ENCODE data around the gene MED12.
"Not testable (repeated sequence)": the region's sequence is repeated elsewhere in the genome, so short reads cannot be mapped to it uniquely, and the experiment has no call there.

MED12 gene

DNA sequence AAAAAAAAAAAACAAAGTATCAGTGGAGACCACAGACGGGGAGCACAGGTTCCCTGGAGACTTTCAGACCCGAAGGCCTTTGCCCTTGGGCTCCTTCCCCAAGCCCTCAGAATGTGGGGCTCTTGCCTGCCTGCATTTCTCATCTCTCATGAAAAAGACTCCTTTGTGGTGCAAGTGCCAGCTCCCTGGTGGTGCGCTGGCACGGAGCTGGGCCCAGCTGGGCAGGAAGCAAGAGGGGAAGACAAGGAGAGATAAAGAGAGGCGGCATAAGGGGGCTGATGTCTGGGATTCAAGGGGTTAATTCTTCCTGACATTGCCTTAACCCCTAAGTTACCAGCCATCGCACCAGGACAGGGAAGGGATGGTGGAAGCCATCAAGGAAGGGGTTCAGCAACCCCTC lies 48.1 kb downstream of the MED12 start:
- DNase-seq, result no peak

DNA sequence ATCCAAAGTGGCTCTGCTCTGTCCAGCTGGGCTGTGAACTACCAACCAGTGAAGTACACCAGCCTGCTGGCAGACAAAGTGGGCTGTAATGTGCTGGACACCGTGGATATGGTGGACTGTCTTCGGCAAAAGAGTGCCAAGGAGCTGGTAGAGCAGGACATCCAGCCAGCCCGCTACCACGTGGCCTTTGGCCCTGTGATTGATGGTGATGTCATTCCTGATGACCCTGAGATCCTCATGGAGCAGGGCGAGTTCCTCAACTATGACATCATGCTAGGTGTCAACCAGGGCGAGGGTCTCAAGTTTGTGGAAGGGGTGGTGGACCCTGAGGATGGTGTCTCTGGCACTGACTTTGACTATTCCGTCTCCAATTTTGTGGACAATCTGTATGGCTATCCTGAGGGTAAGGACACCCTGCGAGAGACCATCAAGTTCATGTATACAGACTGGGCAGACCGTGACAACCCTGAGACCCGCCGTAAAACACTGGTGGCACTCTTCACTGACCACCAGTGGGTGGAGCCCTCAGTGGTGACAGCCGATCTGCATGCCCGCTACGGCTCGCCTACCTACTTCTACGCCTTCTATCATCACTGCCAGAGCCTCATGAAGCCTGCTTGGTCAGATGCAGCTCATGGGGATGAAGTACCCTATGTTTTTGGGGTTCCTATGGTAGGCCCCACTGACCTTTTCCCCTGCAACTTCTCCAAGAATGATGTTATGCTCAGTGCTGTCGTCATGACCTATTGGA lies 48.8 kb downstream of the MED12 start:
- no peak for DNase-seq

DNA sequence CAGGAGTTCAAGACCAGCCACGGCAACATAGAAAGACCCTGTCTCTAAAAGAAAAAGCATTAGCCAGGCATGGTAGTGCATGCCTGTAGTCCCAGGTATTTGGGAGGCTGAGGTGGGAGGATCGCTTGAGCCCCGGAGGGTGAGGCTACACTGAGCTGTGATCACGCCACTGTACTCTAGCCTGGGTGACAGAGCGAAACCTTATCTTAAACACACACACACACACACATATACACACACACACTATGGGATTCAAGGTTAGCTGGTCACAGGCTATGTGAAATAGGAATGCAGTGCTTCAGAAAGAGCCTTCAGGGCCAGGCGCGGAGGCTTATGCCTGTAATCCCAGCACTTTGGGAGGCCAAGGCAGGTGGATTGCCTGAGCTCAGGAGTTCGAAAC lies 49.7 kb downstream of the MED12 start:
- DNase-seq, result no peak

DNA sequence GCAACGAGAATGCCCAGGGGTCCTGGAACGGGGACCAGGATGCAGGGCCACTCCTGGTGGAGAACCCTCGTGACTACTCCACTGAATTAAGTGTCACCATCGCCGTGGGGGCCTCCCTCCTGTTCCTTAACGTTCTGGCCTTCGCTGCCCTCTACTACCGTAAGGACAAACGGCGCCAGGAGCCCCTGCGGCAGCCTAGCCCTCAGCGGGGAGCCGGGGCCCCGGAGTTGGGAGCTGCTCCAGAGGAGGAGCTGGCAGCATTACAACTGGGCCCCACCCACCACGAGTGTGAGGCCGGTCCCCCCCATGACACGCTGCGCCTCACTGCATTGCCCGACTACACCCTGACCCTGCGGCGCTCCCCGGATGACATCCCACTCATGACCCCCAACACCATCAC lies 51.2 kb downstream of the MED12 start:
- DNase-seq, result no peak

DNA sequence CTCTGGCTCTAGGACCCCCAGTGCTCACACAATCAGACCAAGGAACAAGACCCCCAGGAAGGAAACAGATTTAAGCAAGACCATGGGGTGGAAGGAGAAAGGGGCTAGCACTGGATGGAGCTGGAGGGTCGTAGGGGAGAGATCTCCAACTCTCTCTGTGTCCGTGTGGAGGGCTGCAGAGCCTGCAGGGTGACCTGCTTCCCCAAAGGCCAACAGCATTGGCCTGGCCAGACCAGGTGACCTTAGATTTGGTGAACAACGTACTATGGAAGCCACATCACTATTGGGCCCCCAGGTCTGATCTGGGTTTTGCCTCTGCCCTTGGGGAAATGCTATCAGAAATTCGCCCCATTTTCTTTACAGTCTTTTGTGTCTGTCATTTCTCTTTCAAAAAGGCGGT lies 52.3 kb downstream of the MED12 start:
- DNase-seq, result no peak

DNA sequence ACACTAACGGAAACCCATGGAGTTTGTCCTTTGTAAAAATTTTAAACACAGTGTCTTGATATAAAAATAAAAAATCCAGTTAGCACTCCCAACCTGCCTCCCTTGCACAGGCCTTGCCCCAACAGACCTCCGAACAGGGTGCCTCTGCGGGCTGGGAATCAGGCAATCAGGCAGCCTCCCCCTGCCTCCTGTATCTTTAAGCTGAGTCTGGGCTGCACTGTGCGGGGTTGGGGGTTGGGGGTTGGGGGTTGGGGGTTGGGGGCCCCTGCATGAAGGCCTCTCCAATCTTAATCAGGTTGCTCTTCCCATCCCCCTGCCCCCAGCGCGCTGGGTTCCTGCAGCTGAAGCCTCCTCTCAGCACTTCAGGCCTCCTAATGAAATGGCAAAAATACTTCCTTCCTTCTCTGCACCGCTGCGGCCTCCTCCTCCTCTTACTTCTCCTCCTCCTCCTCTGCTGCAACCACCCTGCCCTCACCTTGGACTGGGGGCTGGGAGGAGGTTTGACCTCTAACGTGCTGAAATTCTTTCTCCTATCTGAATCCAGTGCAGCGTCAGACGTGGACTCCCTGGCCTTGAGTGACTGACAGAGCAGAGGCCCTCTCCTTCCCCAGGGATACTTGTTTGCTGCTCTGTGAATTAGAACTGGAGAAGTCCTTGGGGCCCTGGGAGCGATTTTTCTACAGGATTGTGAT lies 52.9 kb downstream of the MED12 start:
- no peak for DNase-seq

DNA sequence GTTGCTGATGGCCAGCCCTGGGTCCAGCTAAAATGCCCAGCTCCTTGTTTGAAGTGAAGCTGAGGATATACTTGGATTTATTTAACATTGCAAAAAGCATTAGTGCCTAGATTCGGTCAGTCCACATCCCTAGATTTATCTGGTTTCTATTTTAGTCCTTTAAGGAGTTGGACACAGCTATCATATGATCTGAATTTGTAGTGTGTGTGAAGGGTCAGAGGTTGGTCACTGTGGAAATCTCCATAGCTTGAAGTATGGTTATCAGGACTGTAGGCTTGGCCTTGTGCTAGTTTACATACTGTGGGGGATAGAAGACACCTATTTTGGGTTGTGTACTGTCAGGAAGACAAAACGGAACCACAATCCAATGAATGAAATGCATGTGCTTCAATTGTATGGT lies 55.0 kb downstream of the MED12 start:
- DNase-seq, result no peak

DNA sequence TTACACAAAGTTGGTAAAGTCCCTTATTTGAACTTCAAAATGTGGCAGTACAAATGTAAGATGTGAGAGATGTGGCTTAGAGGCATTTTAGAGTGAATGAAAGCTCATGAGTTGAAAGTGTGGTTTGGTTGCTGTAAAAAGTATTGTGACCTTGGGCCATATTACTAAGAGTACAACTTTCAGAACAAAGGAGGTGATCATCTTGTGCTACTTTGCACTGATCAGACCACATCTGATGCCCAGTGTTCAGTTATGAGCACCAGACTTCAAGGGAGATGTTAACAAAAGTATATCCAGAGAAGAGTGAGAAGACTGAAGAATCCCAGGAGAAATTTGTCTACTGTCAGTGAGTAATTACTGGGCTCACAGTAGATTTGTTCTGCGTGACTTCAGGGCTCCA lies 56.4 kb downstream of the MED12 start:
- no peak for DNase-seq

DNA sequence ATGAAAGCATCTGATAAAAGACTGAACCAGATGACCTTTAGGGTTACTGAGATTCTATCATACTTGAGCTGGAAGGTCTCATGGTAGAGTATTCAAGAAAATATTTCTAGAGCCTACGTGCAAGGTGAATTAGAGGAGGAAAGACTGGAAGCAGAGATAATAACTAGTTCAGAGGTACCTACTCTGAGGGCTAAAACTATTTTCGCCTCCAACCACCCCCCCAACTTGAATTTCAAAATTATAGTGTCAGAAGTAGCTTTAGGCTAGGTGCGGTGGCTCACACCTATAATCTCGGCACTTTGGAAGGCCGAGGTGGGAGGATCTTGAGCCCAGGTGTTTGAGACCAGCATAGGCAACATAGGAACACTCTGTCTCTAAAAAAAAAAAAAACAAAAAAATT lies 57.1 kb downstream of the MED12 start:
- DNase-seq, result no peak

DNA sequence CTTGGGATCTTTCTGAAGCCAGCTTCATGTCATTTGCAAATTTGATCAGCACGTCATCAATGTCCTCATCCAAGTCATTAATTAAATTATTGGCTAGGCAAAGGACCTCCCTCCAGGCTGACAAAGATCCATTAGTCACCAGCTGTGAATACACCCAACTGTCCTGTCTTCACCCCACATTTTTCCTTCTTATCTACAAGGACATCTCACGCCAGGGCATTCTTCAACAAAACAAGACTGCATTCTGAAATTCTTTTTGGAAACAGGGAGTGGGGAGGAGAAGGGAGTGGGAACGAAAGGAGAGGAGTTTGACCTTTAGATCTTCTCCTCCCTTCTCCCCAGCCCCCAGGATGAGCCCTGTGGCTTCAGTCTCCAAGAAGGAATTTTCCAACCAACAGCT lies 58.9 kb downstream of the MED12 start:
- DNase-seq, result no peak

DNA sequence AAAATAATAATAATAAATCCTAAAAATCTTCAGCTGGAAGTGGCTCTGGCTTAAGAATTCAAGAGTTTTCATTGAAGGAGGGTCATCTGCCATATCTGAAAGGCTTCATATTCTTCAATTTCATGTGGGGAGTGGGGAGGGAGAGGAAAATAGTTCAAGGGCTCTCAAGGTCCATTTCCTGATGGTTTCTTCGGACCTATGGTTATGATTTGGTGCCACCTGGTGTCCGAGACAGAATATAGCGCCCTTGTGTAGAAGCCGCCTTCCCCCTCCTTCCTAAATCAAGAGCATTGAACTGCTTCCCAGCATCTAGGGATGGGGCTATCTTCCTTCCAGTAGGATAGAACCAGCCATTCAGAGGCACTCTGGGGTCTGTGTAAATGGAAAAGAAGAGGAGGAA lies 60.5 kb downstream of the MED12 start:
- peak; percentile 56 for DNase-seq

DNA sequence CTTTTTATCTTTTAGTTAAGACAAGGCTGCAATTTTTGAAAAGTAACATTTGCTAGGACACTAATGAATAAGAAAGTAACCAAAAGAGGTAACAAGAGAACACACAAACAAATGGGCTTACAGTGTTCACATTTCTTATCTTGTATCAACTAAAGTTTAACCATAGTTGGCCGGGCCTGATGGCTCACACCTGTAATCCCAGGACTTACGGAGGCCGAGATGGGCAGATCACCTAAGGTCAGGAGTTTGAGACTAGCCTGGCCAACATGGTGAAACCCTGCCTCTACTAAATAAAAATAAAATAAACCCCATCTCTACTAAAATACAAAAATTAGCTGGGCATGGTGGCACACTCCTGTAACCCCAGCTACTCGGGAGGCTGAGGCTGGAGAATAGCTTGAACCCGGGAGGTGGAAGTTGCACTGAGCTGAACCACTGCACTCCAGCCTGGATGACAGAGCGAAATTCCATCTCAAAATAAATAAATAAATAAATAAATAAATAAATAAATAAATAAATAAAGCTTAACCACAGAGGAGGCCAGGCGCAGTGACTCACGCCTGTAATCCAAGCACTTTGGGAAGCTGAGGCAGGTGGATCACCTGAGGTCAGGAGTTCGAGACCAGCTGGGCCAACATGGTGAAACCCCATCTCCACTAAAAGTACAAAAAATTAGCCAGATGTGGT lies 62.3 kb downstream of the MED12 start:
- DNase-seq, result not testable (repeated sequence)

DNA sequence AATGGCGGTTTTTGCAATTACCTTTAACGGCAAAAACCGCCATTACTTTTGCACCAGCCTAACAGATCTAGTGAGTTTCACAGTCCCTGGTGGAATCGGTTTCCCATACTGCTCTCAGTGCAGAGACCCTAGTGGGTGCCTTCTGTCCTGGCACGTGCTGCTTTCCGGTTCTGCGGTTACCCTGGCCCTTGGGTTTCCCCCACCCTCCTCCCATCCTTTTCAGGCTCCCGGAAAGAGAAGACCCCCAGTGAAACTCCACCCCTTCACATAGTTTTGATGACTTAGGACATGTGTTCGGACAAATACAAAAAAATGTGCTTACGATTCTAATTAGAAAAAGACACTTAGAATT lies 63.1 kb downstream of the MED12 start:
- DNase-seq, result peak; percentile 16

DNA sequence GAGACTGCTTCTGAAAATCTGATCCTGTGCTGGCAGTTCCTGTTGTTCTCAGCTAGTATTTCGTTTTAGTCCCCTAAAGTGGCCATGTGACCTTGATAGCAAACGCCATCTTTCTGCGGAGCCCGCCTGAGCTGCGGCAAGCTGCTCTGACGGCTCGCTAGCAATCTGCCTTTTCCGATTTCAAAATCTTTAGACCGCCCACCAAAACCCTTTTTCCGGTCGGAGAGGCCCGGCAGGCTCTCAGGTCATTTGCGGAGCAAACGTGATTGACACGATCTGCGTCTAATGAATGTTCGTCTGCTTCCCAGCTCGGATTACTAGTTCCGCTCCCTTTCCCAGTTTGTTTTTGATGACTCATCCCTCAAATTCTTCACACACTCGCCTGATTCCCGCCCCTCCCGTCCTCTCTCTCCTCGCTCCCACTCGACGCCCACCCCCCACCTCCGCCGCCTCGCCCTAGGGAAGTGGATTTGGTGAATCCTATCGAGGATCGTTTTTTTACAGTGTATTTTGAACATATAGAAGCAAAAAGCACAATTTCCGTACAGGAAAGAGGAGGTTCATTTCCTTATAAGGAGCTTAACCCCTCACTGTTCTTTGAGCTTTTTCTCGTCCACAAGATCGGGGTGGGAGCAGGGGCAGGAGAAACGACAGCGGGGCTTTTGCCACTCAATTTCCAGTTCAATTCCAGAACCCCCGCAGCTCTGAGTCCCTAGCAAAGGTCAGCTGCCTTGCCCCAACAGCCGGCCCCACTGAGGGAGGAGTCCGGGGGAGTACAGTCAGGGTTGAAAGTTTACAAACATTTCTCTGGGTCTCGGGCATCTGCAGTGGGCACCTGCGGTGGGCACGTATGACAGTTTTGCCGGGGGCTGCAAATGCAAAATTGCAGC lies 63.8 kb downstream of the MED12 start:
- peak; percentile 76 for DNase-seq

DNA sequence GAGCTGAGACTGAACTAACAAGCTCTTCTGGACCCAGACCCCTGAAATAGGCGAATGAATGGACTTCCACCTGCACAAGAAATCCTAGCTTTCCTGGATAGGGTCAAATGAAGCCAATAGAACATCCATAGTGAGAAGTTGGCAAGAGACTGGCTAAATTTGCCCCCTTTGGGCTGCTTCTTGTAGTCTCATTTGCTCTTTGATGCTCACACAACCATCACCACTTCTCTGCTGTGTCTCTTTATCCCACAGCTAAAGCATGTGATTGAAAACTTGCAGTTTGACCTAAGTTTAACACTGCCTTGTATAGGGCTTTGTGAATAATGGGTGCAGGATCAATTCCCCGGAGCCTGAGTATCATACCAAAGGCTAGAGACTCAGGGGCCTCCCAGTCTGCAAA lies 64.5 kb downstream of the MED12 start:
- no peak for DNase-seq

DNA sequence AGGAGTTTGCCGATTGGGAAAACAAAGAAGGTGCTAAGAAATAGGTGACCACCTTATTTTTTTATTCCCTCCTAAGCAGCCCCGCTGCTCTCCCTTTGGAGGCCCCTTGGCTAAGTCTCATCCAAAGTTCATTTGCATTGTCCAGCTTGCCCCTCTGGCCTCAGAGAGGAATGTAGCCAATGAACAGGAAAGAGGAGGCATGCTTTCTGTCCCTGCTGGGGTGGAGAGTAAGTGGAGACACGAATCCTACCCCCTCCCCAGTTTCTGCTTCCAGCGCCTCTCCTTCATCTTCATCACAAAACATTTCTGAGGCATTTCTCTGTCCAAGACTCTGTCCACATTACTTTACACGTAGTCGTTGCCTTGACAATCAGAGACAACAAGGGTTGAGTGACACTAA lies 64.9 kb downstream of the MED12 start:
- DNase-seq, result no peak

DNA sequence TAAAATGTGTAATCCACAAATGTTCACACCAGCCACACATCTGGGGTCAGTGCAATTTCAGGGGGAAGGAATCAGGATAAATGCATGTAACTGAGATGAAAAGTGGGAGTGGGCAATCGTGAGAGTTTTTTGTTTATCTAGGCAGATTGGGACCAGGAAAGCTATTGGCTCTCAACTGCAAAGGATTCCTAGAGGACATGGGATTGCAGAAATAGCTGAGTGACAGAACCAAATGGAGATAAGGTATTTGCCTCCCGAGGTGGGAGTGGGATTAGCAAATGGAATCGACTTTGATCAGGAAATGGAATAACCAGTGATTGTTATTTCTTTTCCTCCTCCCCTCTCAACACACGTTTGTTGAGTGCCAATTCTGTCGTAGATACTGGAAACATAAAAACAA lies 65.7 kb downstream of the MED12 start:
- no peak for DNase-seq

DNA sequence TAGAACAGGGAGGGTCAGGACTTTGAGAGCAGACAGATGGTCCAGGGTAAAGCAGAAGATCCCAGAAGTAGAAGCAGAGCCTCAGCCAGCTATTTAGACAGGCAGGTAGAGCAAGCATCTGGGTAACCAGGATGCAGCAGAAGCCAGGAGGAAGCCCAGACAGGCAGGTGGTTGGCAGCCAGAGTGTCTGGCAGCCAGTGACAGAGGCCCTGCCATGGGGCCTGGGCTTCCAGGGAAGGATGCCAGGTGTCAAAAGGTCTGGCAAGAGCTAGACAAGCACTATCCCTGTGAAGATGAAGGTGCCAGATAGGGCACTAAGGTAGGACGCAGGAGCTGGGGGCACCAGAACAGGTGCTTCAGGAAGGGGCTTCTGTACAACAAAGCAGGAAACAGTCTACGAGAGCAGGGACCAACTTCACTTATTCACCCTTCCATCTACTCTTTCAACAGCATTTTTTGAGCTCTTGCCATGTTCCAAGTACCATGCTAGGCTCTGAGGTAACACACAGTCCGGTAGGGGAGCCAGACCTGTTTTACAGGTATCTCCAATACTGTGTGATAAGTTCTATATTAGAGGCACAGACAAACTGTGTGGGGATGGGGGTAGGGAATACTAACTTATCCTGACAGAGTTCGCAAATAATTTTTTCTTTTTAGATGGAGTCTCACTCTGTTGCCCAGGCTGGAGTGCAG lies 66.6 kb downstream of the MED12 start:
- DNase-seq, result no peak

DNA sequence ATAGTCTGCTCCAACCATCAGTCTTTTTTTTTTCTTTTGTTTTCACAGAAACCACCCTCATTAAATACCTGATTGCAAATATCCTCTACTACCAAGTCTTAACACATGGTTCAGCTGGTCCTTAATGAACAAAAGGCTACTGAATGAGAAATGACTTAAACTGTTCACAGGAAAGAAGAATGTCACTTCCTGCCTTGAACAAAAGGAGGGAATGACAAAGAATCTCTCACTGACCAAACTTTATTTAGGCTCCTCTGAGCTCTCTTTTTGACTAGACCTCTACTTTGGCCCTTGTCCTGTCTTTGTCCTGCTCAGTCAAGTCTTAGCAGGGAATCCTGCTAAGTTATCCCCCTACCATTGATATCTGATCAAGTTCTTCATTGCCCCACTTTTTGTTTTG lies 72.9 kb downstream of the MED12 start:
- no peak for DNase-seq

All from RPMI8226 (cell line).